ACHN (cell line): Measurements from ENCODE around the gene EVC.

Experiments used
- DNase-seq: peaks from one replicate; pipeline ENCODE4 v3.0.0-alpha.2; 2015
- in situ Hi-C: cut with HindIII; loops from 2 replicates; pipeline ENCODE4 v1.10.0; 2017; ENCODE audit warnings: low sequenced_read_pairs, low pct_ligation_motif_present, low pct_unique_long_range_greater_than_20kb

Gene EVC

DNA sequence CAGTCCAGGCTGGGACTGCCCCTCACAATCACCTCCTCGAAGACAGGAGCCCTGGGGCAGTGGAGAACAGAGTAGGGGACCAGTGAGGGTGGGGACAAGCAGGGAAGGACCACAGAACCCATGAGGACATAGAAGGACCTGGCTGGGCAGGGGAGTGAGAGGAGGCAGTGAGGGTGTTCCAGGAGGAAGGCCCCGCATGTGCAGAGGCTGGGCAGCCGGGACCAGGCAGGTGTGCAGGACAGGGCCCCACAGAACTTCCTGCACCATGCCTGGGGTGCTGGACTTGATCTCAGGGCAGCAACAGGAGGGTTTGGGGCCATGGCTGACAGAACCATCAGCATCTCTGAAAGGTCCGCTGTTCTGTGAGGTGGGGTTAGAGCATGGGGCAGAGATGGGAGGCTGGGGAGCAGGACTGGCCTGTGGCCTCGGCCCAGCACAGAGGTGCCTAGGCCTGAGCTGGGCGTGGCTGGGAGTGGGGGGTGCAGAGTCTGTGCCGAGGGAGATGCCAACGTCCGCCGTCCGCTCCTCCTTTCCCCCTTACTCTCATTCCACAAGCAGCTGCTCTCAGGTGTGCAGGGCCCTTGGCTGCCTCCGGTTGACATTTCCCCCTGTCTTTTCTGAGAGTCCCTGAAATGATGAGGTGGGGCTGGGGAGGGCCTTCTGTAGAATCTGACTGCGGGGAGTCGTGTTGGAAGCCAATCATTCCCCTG, 40.8 kb downstream of the EVC start:
- in situ Hi-C loops = no loop called here
- DNase-seq = no peak

- DNase-seq = peak; percentile 82
- in situ Hi-C loops = no loop called here
These were observed 41.6 kb downstream of the EVC start for GRCh38 chr4:5752376-5753184.

DNA sequence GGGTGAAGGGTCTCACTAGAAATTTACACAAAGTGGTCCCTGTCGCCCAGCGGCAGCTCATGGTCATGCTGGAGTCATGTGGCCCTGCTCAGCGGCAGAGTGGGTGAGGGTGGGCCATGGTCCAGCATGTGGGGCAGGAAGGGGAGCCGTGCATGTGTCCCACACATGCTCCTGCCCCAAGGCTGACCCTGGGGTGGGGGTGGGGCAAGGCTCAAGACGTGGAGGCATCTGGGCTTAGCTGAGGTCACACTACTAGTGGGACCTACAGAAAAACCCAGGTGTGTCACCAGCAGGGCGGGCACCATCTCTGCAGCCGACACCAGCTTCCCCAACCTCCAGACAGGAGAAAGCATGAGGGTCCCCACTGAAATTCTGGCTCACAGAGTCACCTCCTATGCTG, 42.4 kb downstream of the EVC start:
- in situ Hi-C loops = no loop called here
- peak; percentile 42 for DNase-seq

DNA sequence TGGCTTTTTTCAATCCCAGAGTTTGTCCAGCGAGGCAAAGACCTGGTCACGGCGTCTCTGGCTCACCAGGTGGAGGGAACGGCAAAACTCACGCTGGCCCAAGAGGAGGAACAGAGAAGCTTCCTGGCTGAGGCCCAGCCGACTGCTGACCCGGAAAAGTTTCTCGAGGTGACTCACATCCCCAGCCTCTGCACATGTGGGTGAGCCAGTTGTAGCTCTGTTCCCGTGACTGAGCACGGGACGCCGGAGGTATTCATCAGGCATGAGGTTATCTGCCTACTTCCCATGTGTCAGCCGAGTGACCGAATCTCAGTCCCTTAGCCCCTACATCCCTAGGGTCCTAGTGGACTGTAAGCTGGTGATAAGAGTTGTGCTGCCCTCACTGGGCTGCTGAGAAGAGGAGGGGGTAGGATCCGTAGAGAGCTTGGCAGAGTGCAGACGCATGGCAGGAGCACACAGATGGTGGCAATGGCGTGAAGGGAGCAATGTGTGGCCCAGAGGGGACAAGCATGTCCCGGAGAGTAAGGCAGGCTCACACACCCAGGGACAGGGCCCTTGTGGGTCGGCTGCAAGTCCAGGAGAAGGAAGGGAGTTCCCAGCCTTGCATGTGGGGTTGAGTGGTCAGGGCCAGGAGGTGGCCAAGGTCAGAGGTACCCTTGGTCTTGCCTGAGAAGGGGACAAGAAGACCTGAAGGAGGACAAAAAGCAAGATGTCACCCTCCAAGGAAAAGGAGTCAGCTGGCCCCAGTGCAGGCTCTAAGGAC, 42.9 kb downstream of the EVC start:
- peak; percentile 95 for DNase-seq

DNA sequence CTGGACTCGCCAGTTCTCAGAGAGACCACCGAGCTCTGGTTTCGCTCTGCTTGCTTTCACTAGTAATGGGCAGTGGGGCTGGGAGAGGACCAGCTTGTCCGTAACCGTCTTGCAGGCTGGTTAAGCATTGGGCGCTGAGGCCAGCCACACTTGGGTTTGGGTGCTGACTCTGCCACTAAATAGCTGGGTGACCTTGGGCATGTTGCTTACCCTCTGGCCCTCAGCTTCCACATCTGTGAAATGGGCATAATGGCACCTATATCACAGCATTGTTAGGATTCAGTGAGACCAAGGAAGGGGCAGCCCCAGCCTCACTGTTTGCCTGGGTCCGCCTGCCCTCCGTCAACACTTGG, 43.5 kb downstream of the EVC start:
- no peak for DNase-seq
- in situ Hi-C loops = no loop called here

More for the DNA sequence above, 42.9 kb downstream of the EVC start:
- in situ Hi-C loops = no loop called here

DNA sequence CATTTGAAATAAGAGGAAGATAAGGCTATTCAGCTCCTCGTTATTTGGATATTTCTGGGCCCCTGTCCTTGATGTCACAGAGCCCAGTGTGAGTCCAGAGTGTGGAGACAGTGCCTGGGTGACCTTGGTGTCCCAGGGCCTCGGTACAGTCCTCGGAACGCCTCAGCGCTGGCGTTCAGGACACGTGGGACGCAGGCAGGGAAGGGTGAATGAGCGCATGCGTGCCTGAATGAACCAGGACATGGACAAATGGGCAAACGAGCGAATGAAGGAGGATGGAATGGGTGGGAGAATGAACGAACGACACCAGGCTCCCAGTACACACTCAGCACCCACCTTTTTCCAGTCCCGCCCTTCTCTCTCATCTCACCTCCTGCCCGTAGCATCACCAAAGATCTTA, 44.2 kb downstream of the EVC start:
- in situ Hi-C loops = no loop called here
- no peak for DNase-seq

- in situ Hi-C loops = no loop called here
- DNase-seq = no peak
These were observed 44.7 kb downstream of the EVC start for GRCh38 chr4:5755679-5756078.

- DNase-seq = no peak
- in situ Hi-C loops = no loop called here
These were observed 45.3 kb downstream of the EVC start for GRCh38 chr4:5756271-5756670.

DNA sequence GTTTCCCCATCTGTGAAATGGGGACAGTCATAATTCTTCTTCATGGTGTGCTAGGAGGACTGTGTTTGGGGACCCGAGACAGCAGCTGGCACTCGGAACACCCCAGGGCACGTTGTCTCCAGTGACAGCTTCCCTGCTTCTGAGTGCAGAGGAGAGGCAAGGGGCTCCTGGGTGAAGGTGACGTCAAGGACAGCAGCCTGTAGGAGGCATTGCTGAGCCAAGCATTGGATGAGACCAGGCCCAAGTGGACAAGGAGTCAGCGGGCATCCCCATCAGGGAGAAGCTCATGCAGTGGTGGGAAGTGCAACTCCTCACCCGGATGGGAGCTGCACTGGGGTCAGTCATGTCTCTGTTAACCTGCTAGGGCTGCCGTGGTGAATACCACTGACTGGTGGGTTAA, 46.1 kb downstream of the EVC start:
- in situ Hi-C loops = no loop called here

GRCh38 chr4:5757536-5757935, 46.5 kb downstream of the EVC start:
- DNase-seq = no peak
- in situ Hi-C loops = no loop called here

More for the DNA sequence above, 46.1 kb downstream of the EVC start:
- DNase-seq = no peak

- DNase-seq = no peak
- in situ Hi-C loops = no loop called here
These were observed 47.0 kb downstream of the EVC start for GRCh38 chr4:5757954-5758353.

DNA sequence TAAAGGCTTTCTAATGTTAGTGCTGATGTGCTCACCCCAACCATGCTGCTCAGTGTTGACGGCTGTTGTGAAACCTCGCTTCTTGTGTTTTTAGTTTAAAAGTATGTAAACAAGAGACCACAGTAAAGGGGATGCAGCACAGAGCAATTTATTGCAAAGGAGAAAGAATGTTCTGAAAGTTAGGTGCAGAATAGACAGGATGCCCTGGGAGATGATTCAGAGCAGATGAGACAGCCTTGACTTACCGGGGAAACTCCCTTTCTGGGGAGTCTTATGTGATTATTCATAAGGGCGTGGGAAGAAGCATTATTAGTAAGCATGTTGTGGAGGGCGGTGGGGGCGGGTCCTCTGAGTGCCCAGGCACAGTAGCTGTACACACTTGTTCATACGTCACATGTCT, 47.7 kb downstream of the EVC start:
- DNase-seq = peak; percentile 90
- in situ Hi-C loops = no loop called here

- in situ Hi-C loops = no loop called here
- DNase-seq = no peak
These were observed 48.5 kb downstream of the EVC start for GRCh38 chr4:5759236-5760075.

DNA sequence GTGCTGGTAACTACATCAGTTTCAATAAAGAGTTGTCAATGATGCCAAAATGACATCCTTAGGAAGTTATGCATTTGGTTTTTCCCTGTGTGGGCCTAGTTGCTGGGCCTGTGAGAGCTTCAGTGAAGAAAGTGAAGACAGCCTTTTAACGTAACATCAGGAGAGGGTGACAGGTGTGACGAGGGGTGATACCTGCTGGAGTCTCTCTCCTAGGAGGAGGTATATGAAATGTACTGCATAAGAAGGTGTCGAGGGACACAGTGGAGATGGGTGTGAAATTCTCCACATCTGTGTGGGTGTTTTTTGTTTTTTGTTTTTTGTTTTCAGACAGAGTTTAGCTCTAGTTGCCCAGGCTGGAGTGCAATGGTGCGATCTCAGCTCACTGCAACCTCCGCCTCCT, 49.2 kb downstream of the EVC start:
- in situ Hi-C loops = no loop called here
- no peak for DNase-seq

DNA sequence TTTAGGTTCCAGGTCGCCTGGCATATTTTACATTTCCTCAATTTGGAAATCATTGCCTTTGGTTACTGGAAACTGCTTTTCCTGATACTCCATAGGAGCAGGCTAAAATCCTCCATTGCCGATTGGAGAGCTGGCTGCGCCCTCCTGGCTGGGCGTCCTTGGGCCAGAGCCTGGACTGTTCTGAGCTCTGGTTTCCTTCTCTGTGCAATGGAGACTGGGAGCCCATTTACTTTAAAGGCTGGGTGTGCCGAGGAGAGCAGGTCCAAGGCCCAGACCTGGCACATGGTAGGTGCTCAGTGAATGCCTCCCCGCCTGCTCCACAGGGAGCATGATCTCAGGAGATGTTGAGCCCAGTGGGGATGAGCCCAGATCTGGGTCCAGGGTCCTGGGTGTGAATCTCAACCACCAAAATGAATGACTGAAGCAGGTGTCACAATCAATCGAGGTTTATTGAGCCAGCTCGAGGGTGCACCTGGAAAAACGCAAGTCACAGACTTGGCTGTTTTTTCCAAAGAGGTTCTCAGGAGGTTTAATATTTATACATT, 50.0 kb downstream of the EVC start:
- no peak for DNase-seq
- in situ Hi-C loops = no loop called here

DNA sequence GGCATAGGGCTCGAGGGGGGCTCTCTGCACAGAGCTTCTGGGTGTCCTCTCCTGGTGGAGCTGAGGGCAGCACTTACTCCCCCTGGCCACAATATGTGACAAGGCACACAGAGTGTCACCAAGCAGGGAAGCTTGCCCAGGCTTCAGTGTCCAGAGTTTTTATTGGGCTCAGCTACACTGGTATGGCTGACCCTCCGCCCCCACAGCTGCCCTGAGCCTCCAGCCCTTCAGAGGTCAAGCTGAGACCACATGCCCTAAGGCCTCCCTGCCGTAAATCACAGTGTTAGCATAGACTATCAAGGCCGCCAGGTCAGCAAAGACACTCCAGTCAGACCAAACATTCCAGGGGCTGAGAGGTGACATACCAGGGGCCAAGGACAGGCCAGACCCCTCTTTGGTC, 59.0 kb downstream of the EVC start:
- in situ Hi-C loops = no loop called here
- DNase-seq = no peak

DNA sequence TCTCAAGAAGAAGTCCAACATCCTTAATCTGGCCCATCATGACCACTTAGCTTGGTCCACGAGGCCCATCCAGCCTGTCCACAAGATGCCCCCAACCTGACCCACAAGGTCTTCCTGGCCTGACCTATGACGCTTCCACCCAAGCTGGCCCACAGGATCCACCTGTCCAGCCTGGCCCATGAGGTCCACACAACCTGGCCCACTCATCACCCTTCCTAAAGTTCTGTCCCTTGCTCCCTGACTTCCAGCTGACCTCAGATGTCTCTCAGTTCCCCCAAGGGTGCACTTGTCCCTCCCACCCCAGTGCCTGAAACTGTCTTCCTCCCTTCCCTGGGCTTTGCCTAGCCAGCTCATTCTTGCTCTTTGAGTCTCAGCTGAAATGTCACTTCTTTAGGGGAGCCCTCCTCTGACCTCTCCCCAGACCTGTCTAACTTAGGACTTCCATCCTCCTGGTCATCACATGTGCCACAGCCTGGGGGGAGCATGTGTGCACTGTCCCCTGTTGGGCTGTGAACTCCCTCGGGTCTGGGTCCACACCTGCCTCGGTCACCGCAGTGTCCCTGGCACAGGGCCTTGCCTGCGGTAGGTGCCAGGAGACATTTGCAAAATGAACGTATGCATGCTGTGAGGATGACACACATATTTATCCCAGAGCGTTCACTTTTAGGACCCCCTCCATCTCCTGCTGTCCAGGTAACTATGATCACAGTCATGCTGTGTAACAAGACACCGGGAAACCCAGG, 61.7 kb downstream of the EVC start:
- in situ Hi-C loops = no loop called here
- no peak for DNase-seq

DNA sequence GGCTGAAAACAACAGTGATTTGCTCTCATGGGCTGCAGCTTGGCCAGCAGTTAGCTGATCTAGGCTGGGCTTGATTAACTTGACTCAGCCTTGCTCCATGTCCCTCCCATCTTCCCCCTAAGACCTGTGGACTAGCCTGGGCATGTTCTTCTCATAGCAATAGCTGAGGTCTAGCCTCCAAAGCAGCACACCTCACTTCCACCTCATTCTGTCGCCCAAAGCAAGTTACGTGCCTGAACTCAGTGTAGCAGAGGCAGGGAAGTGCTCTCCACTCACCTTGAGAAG, 62.2 kb downstream of the EVC start:
- in situ Hi-C loops = no loop called here
- no peak for DNase-seq
